ENCODE measurements around the gene EDN1. TPM values are rescaled to one million over a fixed set of nuclear protein-coding genes. Genes with fewer than 3 reads are reported as not detected.

The EDN1 gene
- total and polyA plus RNA-seq, 2 of the 13 experiments (the other 11 are each of a cell fraction or from before 2014, with no cell fraction given), result 0.15 to 1.2 TPM

DNA sequence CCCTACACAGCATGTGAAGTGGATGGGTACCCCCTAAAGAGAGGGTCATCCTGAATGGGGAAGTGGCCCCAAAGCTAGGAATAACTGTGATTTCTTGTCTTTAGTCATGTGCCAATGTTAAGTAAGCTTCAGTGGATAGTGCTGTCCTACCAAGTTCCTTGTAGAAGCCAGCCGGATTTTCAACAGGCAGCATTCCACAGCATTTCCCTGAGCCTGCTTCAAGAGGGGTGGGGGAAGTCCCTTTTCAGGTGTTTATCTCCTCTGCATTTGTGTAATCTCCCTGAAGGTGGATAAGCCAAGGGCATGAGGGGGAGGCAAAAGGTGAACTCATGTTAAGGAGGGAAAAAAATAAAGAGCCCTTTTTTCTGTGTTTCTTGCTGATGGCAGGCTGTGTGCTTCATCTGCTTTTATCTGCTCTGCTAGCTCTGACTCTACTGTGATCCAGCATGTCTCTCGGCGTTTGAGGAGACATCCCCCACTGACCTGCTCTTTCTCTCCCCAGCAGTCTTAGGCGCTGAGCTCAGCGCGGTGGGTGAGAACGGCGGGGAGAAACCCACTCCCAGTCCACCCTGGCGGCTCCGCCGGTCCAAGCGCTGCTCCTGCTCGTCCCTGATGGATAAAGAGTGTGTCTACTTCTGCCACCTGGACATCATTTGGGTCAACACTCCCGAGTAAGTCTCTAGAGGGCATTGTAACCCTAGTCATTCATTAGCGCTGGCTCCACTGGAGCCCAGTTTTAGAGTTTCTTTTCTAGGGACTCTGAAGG, 1.9 kb downstream of the EDN1 start (continued):
- TF ChIP-seq SATB2 (CRISPR knock-in tag; IDR thresholded peaks at IDR 0.05) (no peak), CBX1 (IDR thresholded peaks at IDR 0.05; ENCODE audit: low read depth) (no peak), ISL2 (CRISPR knock-in tag; IDR thresholded peaks at IDR 0.05) (0 out of 2 replicates have a peak, but pooled peaks have one; percentile 23), TBX2 (CRISPR knock-in tag; IDR thresholded peaks at IDR 0.05; ENCODE audit: borderline replicate concordance) (0 out of 2 replicates have a peak, but pooled peaks have one; percentile 20), ZNF749 (CRISPR knock-in tag; IDR thresholded peaks at IDR 0.05; ENCODE audit: borderline replicate concordance) (no peak), ZNF780A (CRISPR knock-in tag; IDR thresholded peaks at IDR 0.05) (no peak), RFXAP (CRISPR knock-in tag; IDR thresholded peaks at IDR 0.05; ENCODE audit: borderline replicate concordance) (0 out of 2 replicates have a peak, but pooled peaks have one; percentile 54), ZNF7 (CRISPR knock-in tag; IDR thresholded peaks at IDR 0.05) (peak; percentile 63; the same call in 1 of the 2 replicates), CAMTA2 (CRISPR knock-in tag; IDR thresholded peaks at IDR 0.05; ENCODE audit: borderline replicate concordance) (0 out of 2 replicates have a peak, but pooled peaks have one; percentile 46), ZNF841 (CRISPR knock-in tag; IDR thresholded peaks at IDR 0.05; ENCODE audit: borderline replicate concordance) (no peak)
- TF ChIP-seq, protein P1, sequence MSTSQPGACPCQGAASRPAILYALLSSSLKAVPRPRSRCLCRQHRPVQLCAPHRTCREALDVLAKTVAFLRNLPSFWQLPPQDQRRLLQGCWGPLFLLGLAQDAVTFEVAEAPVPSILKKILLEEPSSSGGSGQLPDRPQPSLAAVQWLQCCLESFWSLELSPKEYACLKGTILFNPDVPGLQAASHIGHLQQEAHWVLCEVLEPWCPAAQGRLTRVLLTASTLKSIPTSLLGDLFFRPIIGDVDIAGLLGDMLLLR (CRISPR knock-in tag; IDR thresholded peaks at IDR 0.05), result no peak
